AG09309 (cell line): Measurements from ENCODE around the gene NEDD9.
A peak's percentile ranks its signal among the peaks of the same experiment; 100 is the strongest.

Experiments
- DNase-seq: peaks from one replicate; pipeline ENCODE4 v3.0.0-alpha.2; 2010; ENCODE audit warnings: low read depth
- H3K4me3 ChIP-seq: 2 replicates; pipeline ENCODE4 v1.5.1; 2011; ENCODE audit warnings: mild to moderate bottlenecking, low read depth, low read length, moderate library complexity; ENCODE audit not compliant: control insufficient read depth
- TF ChIP-seq, protein P1 (sequence below): IDR thresholded peaks from 2 replicates; pipeline ENCODE4 v1.5.1; 2011; ENCODE audit warnings: mild to moderate bottlenecking, low read depth, low read length, inconsistent platforms; ENCODE audit not compliant: insufficient read depth, control insufficient read depth; ENCODE audit errors: missing control alignments

The NEDD9 gene

DNA sequence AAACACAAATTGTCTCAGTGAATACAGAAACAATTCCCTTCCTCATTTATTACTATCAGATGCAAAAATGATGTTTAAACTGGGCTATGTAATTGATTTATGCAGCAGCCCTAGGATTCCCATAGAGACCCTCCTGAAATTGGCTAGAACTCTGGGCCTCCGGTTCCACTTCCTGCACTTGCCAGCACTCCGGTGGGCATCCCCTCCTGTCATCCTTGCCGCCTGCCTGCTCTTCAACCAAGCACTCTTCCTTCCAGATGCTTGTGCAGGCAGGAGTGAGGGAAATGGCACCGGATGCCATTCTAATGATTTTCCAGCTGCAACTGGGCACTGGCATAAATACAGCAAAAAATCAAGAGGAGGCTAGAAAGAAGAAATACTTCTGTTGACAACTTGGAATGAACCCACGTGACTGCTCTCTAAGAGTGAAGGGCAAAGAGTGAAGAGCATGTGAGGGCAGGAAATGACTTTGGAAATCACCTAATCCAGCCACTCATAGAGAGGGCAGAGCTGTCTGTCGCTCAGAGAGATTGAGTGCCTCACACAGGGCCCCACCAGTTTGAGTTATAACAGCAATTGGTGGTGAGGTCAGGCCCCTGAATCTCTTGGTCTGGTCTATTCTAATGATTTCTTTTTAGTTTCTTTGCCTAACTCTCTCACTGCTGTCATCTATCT, 3.7 kb upstream of the NEDD9 start:
- no peak overlapping the region for H3K4me3 ChIP-seq
- TF ChIP-seq, protein P1, sequence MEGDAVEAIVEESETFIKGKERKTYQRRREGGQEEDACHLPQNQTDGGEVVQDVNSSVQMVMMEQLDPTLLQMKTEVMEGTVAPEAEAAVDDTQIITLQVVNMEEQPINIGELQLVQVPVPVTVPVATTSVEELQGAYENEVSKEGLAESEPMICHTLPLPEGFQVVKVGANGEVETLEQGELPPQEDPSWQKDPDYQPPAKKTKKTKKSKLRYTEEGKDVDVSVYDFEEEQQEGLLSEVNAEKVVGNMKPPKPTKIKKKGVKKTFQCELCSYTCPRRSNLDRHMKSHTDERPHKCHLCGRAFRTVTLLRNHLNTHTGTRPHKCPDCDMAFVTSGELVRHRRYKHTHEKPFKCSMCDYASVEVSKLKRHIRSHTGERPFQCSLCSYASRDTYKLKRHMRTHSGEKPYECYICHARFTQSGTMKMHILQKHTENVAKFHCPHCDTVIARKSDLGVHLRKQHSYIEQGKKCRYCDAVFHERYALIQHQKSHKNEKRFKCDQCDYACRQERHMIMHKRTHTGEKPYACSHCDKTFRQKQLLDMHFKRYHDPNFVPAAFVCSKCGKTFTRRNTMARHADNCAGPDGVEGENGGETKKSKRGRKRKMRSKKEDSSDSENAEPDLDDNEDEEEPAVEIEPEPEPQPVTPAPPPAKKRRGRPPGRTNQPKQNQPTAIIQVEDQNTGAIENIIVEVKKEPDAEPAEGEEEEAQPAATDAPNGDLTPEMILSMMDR: no peak
- no peak for DNase-seq

DNA sequence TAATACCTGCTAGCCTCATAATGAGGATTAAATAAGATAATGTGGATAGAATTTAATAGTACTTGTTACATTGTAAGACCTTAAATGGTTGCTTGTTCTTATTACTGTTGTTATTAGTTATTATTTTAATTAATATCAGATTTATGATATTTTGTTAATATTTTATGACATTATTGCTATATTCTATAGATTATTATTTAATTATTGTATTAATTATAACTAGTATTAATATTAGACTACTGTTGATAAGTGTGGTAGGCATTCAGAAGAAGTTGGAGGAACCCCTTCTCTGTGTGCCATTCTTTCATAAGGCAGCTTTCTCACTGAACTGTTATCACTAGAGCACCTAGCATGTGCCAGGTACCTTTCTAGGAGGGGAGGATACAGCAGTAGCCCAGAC, 2.6 kb upstream of the NEDD9 start:
- TF ChIP-seq, protein P1: no peak
- H3K4me3 ChIP-seq: no peak overlapping the region
- DNase-seq: no peak

DNA sequence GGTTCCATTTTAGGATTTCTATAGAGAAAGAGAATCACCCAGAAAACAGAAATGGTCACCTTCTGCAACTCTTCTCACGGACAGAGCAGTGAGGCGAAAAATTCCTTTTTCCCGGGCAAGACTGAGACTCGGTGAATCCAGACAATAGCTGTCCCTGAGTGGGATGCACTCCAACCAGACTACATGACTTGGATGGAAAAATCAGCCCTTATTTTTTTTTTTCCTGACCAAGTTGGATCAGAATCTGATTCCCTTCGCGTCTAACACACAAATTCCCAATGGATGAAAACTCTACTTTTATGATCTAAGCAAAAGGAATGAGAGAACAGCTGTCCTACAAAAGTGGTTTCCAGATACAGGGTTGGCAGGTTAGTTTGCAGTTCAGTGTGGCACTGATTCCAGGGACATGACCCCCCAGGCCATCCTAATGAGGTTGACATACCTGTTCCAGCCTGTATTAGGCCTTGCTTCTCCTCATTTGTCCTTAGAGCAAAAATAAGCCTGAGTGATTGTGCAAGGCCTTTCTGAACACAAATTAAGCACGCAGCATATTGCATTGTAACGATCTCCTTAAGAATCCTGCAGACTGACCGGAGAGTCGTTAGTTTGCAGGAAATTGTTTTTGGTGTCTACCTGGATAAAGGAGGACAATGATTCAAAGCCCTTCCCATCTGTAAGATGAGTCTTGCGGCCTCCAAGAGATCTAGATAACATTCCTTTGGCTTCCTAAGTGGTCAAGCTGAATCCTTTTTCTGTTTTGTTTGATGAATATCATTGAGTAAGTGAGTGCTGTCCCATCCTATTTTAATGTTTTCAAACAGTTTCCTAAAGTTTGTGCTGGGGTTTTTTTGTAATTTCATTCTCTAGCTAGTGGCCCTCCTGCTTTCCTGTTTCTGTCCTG, 1.5 kb upstream of the NEDD9 start:
- no peak for DNase-seq
- H3K4me3 ChIP-seq: no peak overlapping the region
- TF ChIP-seq, protein P1: no peak

DNA sequence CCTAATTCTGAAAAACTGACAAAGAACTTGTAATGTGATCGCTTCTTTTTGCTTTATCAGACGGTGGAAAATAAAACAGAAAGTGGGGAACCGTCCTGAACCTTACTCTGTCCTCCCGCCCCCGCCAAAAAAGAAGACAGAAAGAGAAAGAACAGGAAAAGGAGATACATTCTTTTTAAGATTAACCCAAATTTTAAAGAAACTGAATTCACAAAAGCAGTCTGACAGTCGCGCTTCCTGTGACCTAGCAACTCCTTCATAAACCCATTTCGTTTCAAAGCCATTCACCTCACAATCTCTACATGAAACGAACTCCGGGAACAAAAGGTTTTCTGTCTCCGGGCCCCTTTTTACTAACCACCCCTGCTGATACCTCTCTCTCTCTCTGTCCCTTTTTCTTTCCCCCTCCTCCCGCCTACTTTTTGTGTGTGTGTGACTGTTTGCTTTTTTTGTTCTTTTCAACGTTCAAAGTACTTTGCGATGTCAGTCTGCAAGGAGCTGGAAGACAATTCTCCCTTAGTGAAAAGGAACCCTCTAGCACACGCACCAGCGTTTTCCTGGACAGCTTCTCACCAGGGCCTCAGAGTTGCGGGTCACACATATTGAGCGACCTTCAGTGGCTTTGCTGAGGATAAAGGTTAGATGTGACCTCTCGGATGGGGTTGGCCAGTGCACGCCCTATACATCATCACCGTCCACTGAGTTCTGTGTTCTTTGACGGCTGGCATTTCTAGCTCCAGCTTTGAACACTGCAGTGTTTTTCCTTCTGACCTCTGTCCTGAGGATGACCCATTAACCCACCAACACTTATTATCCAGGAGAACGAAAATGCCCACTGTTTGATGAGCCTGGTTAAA, 530 bp upstream of the NEDD9 start:
- DNase-seq: no peak
- TF ChIP-seq, protein P1: no peak
- H3K4me3 ChIP-seq: peak overlapping the region; percentile 71

DNA sequence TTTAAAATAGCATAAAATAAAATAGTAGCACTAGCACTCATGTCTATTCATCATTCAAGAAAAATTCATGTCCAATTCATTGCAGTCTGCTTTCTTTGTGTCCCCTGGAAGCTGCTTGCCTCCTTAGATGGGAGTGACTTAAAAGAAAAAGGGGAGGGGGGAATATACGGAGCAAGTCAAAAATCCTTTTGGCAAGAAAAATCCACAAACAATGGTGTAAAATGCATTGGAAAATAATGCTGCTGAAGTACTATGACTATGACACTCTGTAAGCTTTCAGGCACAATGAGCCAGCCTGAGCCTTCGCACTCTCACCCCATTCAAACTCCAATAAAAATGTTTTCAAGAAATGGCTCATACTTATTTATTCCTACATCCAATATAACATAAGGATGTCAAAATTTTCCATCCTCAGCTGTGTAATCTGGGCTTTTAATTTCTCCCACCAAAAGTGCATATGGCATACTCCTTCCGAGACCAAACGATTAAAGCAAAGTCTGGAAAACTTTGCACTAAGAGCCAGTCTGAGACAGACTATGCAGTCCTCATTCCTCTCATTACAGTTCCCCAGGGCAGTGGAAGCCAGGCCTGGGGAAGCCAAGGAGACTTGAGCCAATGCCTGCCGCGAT, 790 bp downstream of the NEDD9 start:
- DNase-seq: no peak
- TF ChIP-seq, protein P1: no peak

DNA sequence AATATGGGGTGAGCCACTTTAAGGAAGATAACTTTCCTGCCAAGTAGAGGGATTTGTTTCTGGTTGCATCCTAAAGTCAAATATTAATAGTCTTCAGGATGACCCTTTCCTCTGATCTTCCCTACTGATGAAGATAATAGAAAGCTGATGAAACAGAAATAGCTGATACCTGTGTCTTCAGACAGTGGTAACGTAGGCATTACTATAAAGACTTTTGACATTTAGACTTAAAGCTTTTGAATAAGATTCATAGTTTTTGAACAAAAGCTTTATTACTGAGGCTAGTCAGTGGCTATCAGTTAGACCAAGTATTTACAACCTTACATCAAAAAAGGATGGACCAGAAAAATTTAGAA, 1.4 kb downstream of the NEDD9 start:
- peak overlapping the region; percentile 71 for H3K4me3 ChIP-seq
- TF ChIP-seq, protein P1: no peak
- DNase-seq: no peak

More for the DNA sequence above, 790 bp downstream of the NEDD9 start:
- peak overlapping the region; percentile 71 for H3K4me3 ChIP-seq
